ENCODE results near the gene TMEM239.

The TMEM239 gene

DNA sequence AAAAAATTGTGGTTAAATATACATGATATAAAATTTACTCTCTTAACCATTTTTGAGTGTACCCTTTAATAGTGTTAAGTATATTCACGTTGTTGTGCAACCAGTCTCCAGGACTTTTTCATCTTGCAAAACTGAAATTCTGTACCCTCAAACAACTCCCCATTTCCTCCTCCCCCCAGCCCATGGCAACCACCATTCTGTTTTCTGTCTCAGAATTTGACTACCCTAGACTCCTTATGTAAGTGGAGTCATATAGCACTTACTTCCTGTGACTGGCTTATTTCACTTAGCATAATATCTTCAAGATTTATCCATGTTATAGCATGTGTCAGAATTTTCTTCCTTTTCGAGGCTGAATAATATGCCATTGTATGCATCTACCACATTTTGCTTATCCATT lies 29.4 kb downstream of the TMEM239 start:
- DNase-seq (ENCODE audit: extremely low read depth in 1 of 2, low read depth in 1 of 2): no peak

DNA sequence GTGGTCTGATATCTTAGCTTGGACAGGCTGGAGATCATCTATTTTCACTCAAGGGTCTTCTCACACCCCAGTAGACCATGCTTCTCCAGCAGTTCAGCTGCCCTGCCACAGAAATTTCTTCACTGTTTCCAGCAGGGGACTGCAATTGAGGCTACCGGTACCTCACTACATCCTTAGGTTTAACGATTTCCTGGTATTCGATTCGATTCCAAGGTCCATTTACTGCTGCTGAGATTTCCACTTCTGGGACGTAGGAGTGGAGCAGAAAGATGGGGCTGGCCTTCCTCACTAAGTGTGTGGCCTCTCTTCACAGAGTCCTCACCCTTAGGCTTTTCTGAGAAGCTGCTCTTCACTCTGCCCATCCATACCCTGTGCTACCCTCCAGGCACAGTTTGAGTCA lies 30.5 kb downstream of the TMEM239 start:
- no peak for DNase-seq (ENCODE audit: extremely low read depth in 1 of 2, low read depth in 1 of 2)

DNA sequence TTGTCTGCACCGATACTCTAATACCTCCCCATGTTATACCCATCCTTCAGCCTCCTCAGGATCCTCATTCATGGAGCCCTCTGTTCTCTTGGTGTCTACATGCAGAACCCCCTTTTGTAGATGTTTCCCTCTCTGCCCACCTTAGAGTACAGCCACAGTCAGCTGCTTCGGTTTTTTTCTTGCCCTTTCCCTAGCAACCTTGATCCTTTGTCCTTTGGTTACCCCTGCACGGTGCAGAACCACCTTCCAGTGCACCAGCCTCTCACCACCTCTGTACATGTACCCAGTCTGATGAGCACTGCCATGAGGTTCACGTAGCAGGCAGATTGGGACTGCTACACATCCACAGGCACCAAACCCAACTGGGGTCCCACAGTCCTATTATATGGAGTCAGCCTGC lies 31.6 kb downstream of the TMEM239 start:
- no peak for DNase-seq (ENCODE audit: extremely low read depth in 1 of 2, low read depth in 1 of 2)

DNA sequence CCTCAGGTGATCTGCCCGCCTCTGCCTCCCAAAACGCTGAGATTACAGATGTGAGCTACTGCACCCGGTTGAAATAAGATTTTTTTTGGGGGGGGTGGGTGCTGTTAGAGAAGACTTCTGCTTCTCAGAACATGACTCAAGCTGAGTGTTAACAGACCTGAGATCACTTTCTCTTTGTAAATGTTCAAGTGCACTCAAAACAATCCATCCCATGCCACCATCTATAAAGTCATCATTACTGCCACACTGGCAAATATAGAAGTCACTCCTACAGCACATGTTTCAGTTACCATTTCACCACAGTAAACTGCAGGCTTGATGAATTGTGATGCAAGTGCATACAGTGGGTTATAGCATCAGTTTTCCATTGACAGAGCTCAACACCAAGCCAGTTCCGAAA lies 33.4 kb downstream of the TMEM239 start:
- DNase-seq (ENCODE audit: extremely low read depth in 1 of 2, low read depth in 1 of 2): no peak

DNA sequence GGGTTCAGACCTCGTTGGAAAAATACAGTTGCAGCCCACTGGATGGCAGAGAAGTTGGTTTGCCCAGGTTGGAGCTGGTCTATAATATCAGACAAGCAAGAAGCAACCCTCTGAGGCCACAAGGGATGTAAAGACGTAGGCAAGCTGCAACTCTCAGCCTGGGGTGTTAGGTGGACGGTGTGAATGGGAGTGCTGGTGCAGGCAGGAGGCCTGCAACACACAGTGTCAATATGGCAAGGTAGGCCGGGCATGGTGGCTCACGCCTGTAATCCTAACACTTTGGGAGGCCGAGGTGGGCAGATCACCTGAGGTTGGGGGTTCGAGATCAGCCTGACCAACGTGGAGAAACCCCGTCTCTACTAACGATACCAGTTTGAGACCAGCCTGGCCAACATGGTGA lies 34.9 kb downstream of the TMEM239 start:
- DNase-seq (ENCODE audit: extremely low read depth in 1 of 2, low read depth in 1 of 2): no peak

DNA sequence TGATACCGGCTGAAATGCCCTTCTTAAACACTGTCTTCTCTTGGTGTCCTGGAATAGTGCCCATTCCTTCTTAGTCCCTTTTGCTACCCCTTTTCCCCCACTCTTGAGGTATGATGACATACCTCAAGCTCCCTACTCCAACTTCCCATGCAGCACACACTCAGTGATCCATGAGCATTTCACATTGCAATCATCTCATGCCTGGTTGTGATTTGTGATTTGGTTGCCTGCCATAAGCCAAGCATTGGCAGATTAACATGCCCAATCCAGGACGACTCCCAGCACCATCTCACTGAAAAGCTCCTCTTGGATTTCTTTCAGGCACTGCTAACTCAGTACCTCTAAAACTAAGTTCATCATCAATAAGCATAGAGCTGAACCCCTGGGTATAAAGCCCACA lies 42.4 kb downstream of the TMEM239 start:
- no peak for DNase-seq (ENCODE audit: extremely low read depth in 1 of 2, low read depth in 1 of 2)

DNA sequence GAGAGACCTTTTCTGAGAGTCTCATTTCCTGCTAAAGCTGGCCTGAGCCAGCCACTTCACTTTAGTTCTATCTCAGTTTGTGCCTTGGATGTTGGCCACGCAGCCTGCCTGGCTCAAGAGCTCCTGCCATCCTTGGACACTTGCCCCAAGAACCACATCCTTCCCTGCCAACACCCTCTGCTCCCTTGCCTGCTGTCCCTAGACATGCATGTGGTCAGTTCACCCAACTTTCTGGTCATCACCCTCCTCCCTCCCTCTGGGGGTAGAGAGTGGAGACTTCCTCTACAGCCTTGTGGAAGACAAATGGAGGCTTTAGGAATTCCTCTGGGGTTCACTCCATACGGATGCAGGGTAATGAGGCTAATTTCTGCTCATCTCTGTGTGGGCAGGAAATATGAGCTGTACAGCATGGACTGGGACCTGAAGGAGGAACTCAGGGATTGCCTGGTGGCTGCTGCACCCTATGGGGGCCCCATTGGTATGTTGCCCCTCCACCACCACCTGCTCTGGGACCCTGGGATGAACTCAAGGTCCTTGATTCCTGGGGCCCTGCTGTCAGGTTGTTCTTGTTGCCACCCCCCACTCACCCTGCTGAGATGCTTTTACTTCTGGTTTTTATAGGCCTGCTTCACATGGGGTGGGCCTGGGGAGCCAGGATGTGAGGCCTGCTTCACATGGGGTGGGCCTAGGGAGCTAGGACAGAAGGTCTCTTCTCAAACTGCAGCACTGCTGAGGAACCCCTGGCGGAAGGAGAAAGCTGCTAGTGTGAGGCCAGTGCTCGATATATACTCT lies 43.4 kb downstream of the TMEM239 start:
- DNase-seq (ENCODE audit: extremely low read depth in 1 of 2, low read depth in 1 of 2): no peak

DNA sequence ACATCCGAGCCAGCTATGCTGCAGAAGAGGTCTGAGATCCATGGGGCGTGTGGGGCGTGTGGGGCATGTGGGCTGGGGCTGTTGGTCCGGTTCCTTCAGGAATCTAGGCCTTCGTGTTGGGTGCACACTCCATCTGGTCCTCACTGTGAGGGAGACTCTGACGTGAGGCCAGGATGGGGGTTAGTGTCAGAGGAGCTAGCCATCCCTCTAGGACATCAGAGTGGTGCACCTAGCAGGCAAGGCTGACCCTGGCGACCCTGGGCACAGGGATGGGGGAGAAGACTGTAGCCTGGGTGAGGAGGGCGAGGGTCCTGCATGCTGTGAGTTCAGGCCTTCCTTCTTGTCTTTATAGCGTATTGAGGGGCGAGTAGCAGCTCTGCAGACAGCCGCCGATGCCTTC lies 48.5 kb downstream of the TMEM239 start:
- DNase-seq (ENCODE audit: extremely low read depth in 1 of 2, low read depth in 1 of 2): no peak

DNA sequence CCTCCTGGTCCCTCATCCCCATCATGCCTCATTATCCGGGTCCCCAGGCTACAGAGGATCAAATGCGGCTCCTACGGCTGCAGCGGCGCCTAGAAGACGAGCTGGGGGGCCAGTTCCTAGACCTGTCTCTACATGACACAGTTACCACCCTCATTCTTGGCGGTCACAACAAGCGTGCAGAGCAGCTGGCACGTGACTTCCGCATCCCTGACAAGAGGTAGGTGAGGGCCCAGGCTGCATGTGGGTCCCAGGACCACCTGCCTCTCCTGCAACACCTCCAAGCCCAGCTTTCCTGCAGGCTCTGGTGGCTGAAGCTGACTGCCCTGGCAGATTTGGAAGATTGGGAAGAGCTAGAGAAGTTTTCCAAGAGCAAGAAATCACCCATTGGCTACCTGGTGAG lies 48.9 kb downstream of the TMEM239 start:
- no peak for DNase-seq (ENCODE audit: extremely low read depth in 1 of 2, low read depth in 1 of 2)

DNA sequence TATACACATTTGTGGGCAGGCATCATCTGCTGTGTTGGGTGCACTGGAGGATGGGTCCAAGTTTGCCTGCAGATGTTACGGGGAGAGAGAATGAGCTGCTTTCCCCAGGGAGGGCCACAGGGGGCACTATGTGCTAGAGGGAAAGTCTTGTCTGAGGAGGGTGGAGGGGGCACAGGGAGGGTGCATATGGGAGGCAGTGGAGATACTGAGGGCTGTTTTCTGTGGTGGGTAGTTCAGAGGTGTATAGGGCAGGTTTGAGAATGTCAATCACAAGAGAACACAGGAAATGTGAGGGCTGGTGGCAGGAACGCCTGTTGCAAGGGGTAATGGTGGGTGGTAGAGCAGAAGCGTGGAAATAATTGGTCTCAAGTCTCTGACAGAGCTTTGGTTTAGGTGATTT lies 49.5 kb downstream of the TMEM239 start:
- peak in 1 of 2 donors; percentile 76 for DNase-seq (ENCODE audit: extremely low read depth in 1 of 2, low read depth in 1 of 2)

DNA sequence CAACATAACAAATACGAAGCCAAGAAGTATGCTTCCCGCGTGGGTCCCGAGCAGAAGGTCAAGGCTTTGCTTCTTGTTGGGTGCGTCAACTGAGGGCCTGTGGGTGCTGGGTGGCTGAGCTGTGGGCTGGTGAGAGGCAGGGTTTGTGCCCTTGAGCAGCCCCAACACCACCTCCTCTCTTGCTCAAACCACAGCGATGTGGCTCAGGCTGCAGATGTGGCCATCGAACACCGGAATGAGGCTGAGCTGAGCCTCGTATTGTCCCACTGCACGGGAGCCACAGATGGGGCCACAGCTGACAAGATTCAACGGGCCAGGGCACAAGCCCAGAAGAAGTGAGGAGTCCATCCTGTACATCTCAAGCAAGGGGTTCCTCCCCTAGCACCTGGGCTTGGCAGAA lies 50.1 kb downstream of the TMEM239 start:
- DNase-seq (ENCODE audit: extremely low read depth in 1 of 2, low read depth in 1 of 2): no peak

DNA sequence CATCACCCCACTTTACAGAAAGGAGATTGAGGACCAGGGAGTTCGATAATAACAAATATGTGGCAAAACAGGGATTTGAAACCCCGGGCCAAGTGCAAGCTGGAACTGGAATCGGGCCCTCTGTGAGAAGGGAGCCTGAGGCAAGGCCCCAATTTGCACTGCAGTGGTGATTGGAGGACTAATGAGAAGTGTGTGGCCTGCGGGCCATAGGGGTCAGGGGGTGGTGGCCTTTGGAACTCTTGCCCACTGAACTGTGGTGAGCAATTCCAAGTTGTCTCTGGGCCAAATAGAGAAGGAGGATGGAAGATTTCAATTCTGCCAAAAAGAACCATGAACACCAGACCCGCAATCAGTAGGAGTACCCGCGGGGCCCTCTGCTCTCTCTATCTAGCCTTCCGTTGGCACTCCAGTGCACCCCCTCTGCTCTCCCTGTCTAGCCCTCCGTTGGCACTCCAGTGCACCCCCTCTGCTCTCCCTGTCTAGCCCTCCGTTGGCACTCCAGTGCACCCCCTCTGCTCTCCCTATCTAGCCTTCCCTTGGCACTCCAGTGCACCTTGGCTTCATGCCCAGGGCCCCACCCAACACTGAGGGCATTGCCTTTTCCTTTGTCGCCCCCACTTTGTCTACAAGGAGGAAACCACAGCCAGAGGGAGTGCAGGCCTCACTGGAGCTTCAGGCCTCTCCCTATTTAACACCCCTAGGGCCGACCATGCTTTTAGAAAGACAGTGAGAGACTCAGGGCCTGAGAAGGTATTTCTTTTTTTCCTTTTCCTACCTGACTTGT lies 51.1 kb downstream of the TMEM239 start:
- DNase-seq (ENCODE audit: extremely low read depth in 1 of 2, low read depth in 1 of 2): no peak
